NB4 (cell line): ENCODE data around the gene GOSR2.

Source experiments
- CTCF ChIP-seq: IDR thresholded peaks from one replicate; pipeline ENCODE4 v1.5.1; 2012; ENCODE audit warnings: low read depth, low read length
- MAX ChIP-seq: IDR thresholded peaks from 2 replicates; pipeline ENCODE4 v1.6.1; 2011; ENCODE audit warnings: low read depth, low read length
- POLR2A ChIP-seq: IDR thresholded peaks from 2 replicates; pipeline ENCODE4 v1.6.1; 2011; ENCODE audit warnings: mild to moderate bottlenecking; ENCODE audit not compliant: insufficient read length; ENCODE audit errors: extremely low read depth

DNA sequence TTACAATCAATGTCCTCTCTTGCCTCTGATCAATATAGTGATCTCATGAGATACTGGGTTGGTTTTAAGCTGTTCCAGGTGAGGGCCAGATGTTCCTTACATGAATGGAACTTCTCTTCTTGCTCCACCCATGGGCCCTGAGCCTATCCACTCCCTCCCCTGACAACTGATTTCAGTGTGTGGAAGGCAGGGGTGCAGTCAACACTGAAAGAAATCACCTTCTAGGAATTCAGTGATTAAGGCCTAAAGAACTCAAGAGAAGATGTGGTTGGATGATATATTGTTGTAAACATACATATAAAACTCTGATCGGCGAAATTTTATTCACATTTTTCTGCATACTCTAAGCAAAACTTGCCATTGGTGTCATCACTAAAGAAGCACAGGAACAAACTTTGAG lies 6.7 kb upstream of the GOSR2 start:
- TF ChIP-seq CTCF (no peak), POLR2A (no peak), MAX (no peak)
